Prostate gland (tissue), 2 donors: ENCODE measurements around the gene SPATA21. TPM values are rescaled to one million over a fixed set of nuclear protein-coding genes. Genes with fewer than 3 reads are reported as not detected.

ENCODE experiments used
- DNase-seq: peaks from one replicate; pipeline ENCODE4 v3.0.0-alpha.2; 2019; ENCODE audit warnings: low spot score
- H3K27ac ChIP-seq, 2 donors: fragments of 200-600 bp; sonication (generic); 2 replicates each; pipeline ENCODE4 v1.5.1; 2017 to 2019
- H3K27me3 ChIP-seq: fragments of 200-600 bp; sonication (generic); replicated peaks from 2 replicates; pipeline ENCODE4 v1.5.1; 2019; ENCODE audit not compliant: insufficient read depth
- H3K36me3 ChIP-seq, 2 donors: fragments of 200-600 bp; sonication (generic); 1 replicate in 1 of 2; 2 replicates in 1 of 2; pipeline versions ENCODE4 v1.5.1 to v1.8.1; 2017 to 2019
- H3K4me1 ChIP-seq: fragments of 200-600 bp; sonication (generic); replicated peaks from 2 replicates; pipeline ENCODE4 v1.5.1; 2019
- H3K4me3 ChIP-seq, 2 donors: fragments of 200-600 bp; sonication (generic); 2 replicates each; pipeline ENCODE4 v1.5.1; 2017 to 2019
- H3K9me3 ChIP-seq: fragments of 200-600 bp; sonication (generic); 2 replicates; pipeline ENCODE4 v1.5.1; 2017
- CTCF ChIP-seq, 4 experiments: fragments of 200-600 bp in 2 of 4; fragments of 450-650 bp in 2 of 4; sonication (generic) in 2 of 4; IDR thresholded peaks; 1 replicate in 3 of 4; 2 replicates in 1 of 4; pipeline ENCODE4 v1.5.1; 2016 to 2019; ENCODE audit warnings: antibody characterized with exemption in 4 of 4, mild to moderate bottlenecking in 2 of 4, moderate library complexity in 2 of 4
- POLR2A ChIP-seq: fragments of 450-650 bp; IDR thresholded peaks from one replicate; pipeline ENCODE4 v1.6.1; 2016; ENCODE audit warnings: antibody characterized with exemption, mild to moderate bottlenecking
- POLR2AphosphoS5 ChIP-seq: sonication (generic); formaldehyde crosslinking; IDR thresholded peaks from one replicate; pipeline ENCODE4 v1.6.1; 2017; ENCODE audit warnings: antibody characterized with exemption
- WGBS: methylation state at CpG from one replicate; pipeline ENCODE4 v1.1.5; 2018; 5-methylcytosine and 5-hydroxymethylcytosine counted together
- intact Hi-C: fragments of 100-400 bp; cut with DNase I; formaldehyde crosslinking; loops from one replicate; pipeline ENCODE4 v1.14.2; 2022
- total RNA-seq, 2 donors: library from RNA; depleted of rRNA; stranded (reverse); fragments of >200 nt; gene quantifications; one replicate each; pipeline ENCODE4 v1.1.0, GENCODE V29; 2016

The SPATA21 gene
- total RNA-seq, 2 donors from 2014 or later: not detected

GRCh38 chr1:16383888-16384287 lies 53.3 kb downstream of the SPATA21 start:
- no peaks in the 10 kb centered on the region for H3K36me3 ChIP-seq
- H3K4me1 ChIP-seq: peaks cover 9% of the 10 kb centered on the region
- DNase-seq: no peak
- H3K27me3 ChIP-seq: no peaks in the 10 kb centered on the region
- no peak overlapping the region for H3K27ac ChIP-seq
- no peak overlapping the region for H3K4me3 ChIP-seq
- TF ChIP-seq POLR2A (no peak), CTCF (IDR thresholded peaks at IDR 0.05) (no peak), POLR2AphosphoS5 (no peak)
- intact Hi-C loops: no loop called here
- H3K9me3 ChIP-seq: no peaks in the 10 kb centered on the region
- WGBS: 85% methylated on average over 5 of the region's 5 CpGs

- intact Hi-C loops: no loop called here
- no peak for DNase-seq
- TF ChIP-seq POLR2AphosphoS5 (no peak), POLR2A (no peak), CTCF (IDR thresholded peaks at IDR 0.05) (no peak)
- H3K9me3 ChIP-seq: no peaks in the 10 kb centered on the region
- no peaks in the 10 kb centered on the region for H3K36me3 ChIP-seq
- no peaks in the 10 kb centered on the region for H3K27me3 ChIP-seq
- H3K27ac ChIP-seq: no peak overlapping the region
- H3K4me1 ChIP-seq: no peaks in the 10 kb centered on the region
- WGBS: 94% methylated on average over 4 of the region's 4 CpGs
- H3K4me3 ChIP-seq: no peak overlapping the region
These were observed 56.4 kb downstream of the SPATA21 start for GRCh38 chr1:16380868-16381267.

DNA sequence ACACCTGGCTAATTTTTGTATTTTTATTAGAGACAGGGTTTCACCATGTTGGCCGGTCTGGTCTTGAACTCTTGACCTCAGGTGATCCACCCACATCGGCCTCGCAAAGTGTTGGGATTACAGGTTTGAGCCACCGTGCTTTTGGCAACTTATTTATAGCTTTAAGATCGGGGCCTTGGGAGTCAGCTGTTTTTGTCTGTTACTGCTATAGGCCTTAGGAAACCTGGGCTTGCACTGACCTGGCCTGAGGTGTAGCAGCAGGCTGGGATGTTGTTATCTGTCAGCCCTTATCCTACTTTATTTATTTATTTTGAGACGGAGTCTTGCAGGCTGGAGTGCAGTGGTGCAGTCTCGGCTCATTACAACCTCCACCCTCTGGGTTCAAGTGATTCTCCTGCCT lies 58.8 kb downstream of the SPATA21 start:
- DNase-seq: no peak
- Histone ChIP-seq H3K4me3 (no peak overlapping the region), H3K27me3 (no peaks in the 10 kb centered on the region), H3K9me3 (no peaks in the 10 kb centered on the region), H3K27ac (no peak overlapping the region), H3K4me1 (no peaks in the 10 kb centered on the region), H3K36me3 (no peaks in the 10 kb centered on the region)
- intact Hi-C loops: no loop called here
- TF ChIP-seq CTCF (IDR thresholded peaks at IDR 0.05): no peak
- no peak for TF ChIP-seq POLR2A
- no peak for TF ChIP-seq POLR2AphosphoS5
- WGBS: 74% methylated on average over 7 of the region's 7 CpGs

DNA sequence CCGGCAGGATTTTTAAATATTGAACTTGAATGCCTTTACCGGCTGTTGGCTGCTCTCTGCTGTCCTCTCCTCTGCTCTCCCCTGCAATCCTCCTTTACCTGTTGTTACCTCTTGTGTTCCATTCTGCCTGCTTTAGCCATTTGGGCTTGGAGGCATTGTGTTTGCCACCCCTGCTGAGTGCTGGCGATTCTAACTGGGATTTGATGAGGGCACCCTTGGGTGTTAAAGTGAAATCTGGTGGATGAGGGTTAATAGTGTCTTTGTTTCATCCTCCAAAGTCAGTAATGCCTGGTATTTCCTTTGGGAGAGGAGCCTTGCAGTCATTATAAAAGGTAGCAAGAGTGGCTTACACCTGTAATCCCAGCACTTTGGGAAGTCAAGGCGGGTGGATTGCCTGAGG lies 60.3 kb downstream of the SPATA21 start:
- DNase-seq: no peak
- 52% methylated on average over 4 of the region's 4 CpGs for WGBS
- H3K27me3 ChIP-seq: no peaks in the 10 kb centered on the region
- H3K4me1 ChIP-seq: no peaks in the 10 kb centered on the region
- intact Hi-C loops: no loop called here
- no peaks in the 10 kb centered on the region for H3K9me3 ChIP-seq
- no peak overlapping the region for H3K27ac ChIP-seq
- TF ChIP-seq POLR2A: no peak
- no peak for TF ChIP-seq CTCF (IDR thresholded peaks at IDR 0.05)
- no peak for TF ChIP-seq POLR2AphosphoS5
- H3K36me3 ChIP-seq: no peaks in the 10 kb centered on the region
- H3K4me3 ChIP-seq: no peak overlapping the region

- no peak for TF ChIP-seq CTCF (IDR thresholded peaks at IDR 0.05)
- TF ChIP-seq POLR2A: no peak
- TF ChIP-seq POLR2AphosphoS5: peak; percentile 9
These were observed 61.5 kb downstream of the SPATA21 start for GRCh38 chr1:16375521-16376340.

More at GRCh38 chr1:16375521-16376340, 61.5 kb downstream of the SPATA21 start:
- Histone ChIP-seq H3K4me1 (no peaks in the 10 kb centered on the region), H3K36me3 (no peaks in the 10 kb centered on the region), H3K4me3 (no peak overlapping the region), H3K27ac (peak overlapping the region; percentile 2 to 23), H3K27me3 (no peaks in the 10 kb centered on the region), H3K9me3 (no peaks in the 10 kb centered on the region)
- 46% methylated on average over 15 of the region's 15 CpGs for WGBS
- no peak for DNase-seq
- intact Hi-C loops: no loop called here
